Activated CD8-positive, alpha-beta T cell treated with anti-CD3 and anti-CD28 coated beads, Interleukin-2, amount 10 ng/mL, durations not matched to agents 7 days and 5 days (primary cell): ENCODE measurements around the gene PPP1R12C. TPM values are rescaled to one million over a fixed set of nuclear protein-coding genes. Genes with fewer than 3 reads are reported as not detected.

Experiments
- ATAC-seq: fragments of 150-1000 bp; cut with Tn5 transposase; one replicate; pipeline ENCODE4 v1.10.0; 2021; ENCODE audit warnings: moderate library complexity
- CTCF ChIA-PET: fragments of 350-600 bp; sonication (Branson Sonifier 250); formaldehyde crosslinking; loops from one replicate; lab custom pipeline; 2021; ENCODE audit warnings: antibody characterized with exemption; lab: Charles Lee
- POLR2A ChIA-PET: fragments of 350-600 bp; sonication (Branson Sonifier 250); formaldehyde crosslinking; loops from one replicate; lab custom pipeline; 2021; ENCODE audit warnings: antibody characterized with exemption; lab: Charles Lee
- DNase-seq: peaks from one replicate; pipeline ENCODE4 v3.0.0-alpha.2; 2020
- H3K27ac Mint-ChIP-seq: one replicate; pipeline ENCODE4 v1.8.0; 2021; ENCODE audit warnings: mild to moderate bottlenecking, mixed read lengths
- H3K27me3 Mint-ChIP-seq: one replicate; pipeline ENCODE4 v1.8.0; 2021; ENCODE audit warnings: low read depth, mixed read lengths
- H3K36me3 Mint-ChIP-seq: one replicate; pipeline ENCODE4 v1.8.0; 2021; ENCODE audit warnings: low read depth, mixed read lengths
- H3K4me1 Mint-ChIP-seq: one replicate; pipeline ENCODE4 v1.8.0; 2021; ENCODE audit warnings: low read depth, mixed read lengths
- H3K4me3 Mint-ChIP-seq: one replicate; pipeline ENCODE4 v1.8.0; 2021; ENCODE audit warnings: mild to moderate bottlenecking, mixed read lengths
- H3K9me3 Mint-ChIP-seq: one replicate; pipeline ENCODE4 v1.8.0; 2022; ENCODE audit warnings: mixed read lengths; ENCODE audit not compliant: insufficient read depth
- total RNA-seq, 2 experiments: library from RNA; stranded (reverse); gene quantifications; one replicate each; pipeline ENCODE4 v1.2.3, GENCODE V29; 2021

PPP1R12C gene
- total RNA-seq, 2 experiments from 2014 or later: 137 to 142 TPM

- ATAC-seq: no peak
- no peaks in the 10 kb centered on the region for H3K9me3 Mint-ChIP-seq
- H3K36me3 Mint-ChIP-seq: no peaks in the 10 kb centered on the region
- CTCF ChIA-PET: interaction anchor here (1.1 kb wide), 1 partner anchor 9 kb away, joined by 4 read pairs; no protein-coding TSS in a partner anchor
- no peak for DNase-seq
- POLR2A ChIA-PET: no interaction called here
- no peak overlapping the region for H3K27ac Mint-ChIP-seq
- H3K27me3 Mint-ChIP-seq: peaks cover 45% of the 10 kb centered on the region
- no peak overlapping the region for H3K4me3 Mint-ChIP-seq
- peaks cover 7% of the 10 kb centered on the region for H3K4me1 Mint-ChIP-seq
Measured at GRCh38 chr19:55145232-55145631, 27.8 kb upstream of the PPP1R12C start.

GRCh38 chr19:55141696-55142095, 24.3 kb upstream of the PPP1R12C start:
- Mint-ChIP-seq H3K27ac (no peak overlapping the region), H3K27me3 (peaks cover 20% of the 10 kb centered on the region), H3K4me1 (peaks cover 7% of the 10 kb centered on the region), H3K36me3 (no peaks in the 10 kb centered on the region), H3K4me3 (no peak overlapping the region), H3K9me3 (no peaks in the 10 kb centered on the region)
- CTCF ChIA-PET: interaction anchor here (0.6 to 4.8 kb wide), 15 partner anchors 10 to 489 kb away, joined by 3 to 38 read pairs (median 3); partner anchors contain the start of genes PPP1R12C and TMEM238
- ATAC-seq: no peak
- DNase-seq: no peak
- POLR2A ChIA-PET: no interaction called here

- ATAC-seq: no peak
- POLR2A ChIA-PET: no interaction called here
- no peak overlapping the region for H3K27ac Mint-ChIP-seq
Measured at GRCh38 chr19:55137915-55138314, 20.5 kb upstream of the PPP1R12C start.

GRCh38 chr19:55136399-55137102, 19.1 kb upstream of the PPP1R12C start:
- Mint-ChIP-seq H3K27me3 (peaks cover 10% of the 10 kb centered on the region), H3K9me3 (no peaks in the 10 kb centered on the region)

More at GRCh38 chr19:55137915-55138314, 20.5 kb upstream of the PPP1R12C start:
- Mint-ChIP-seq H3K27me3 (peaks cover 6% of the 10 kb centered on the region), H3K36me3 (no peaks in the 10 kb centered on the region), H3K4me3 (no peak overlapping the region), H3K4me1 (peaks cover 2% of the 10 kb centered on the region), H3K9me3 (no peaks in the 10 kb centered on the region)
- DNase-seq: no peak
- CTCF ChIA-PET: no interaction called here

GRCh38 chr19:55134736-55135135, 17.3 kb upstream of the PPP1R12C start:
- H3K4me3 Mint-ChIP-seq: no peak overlapping the region
- no peak overlapping the region for H3K27ac Mint-ChIP-seq
- H3K36me3 Mint-ChIP-seq: no peaks in the 10 kb centered on the region
- DNase-seq (no peak), ATAC-seq (no peak)
- H3K4me1 Mint-ChIP-seq: no peaks in the 10 kb centered on the region
- H3K27me3 Mint-ChIP-seq: peaks cover 15% of the 10 kb centered on the region
- CTCF ChIA-PET: no interaction called here
- POLR2A ChIA-PET: no interaction called here
- H3K9me3 Mint-ChIP-seq: no peaks in the 10 kb centered on the region

More at GRCh38 chr19:55136399-55137102, 19.1 kb upstream of the PPP1R12C start:
- Mint-ChIP-seq H3K4me1 (no peaks in the 10 kb centered on the region), H3K27ac (no peak overlapping the region), H3K4me3 (no peak overlapping the region), H3K36me3 (no peaks in the 10 kb centered on the region)
- no peak for ATAC-seq
- POLR2A ChIA-PET: no interaction called here
- CTCF ChIA-PET: interaction anchor here (0.8 to 1.2 kb wide), 4 partner anchors 9 to 368 kb away, joined by 3 to 5 read pairs (median 4); no protein-coding TSS in a partner anchor
- no peak for DNase-seq

- Mint-ChIP-seq H3K4me3 (no peak overlapping the region), H3K4me1 (no peaks in the 10 kb centered on the region), H3K9me3 (no peaks in the 10 kb centered on the region), H3K27me3 (peaks cover 15% of the 10 kb centered on the region), H3K27ac (no peak overlapping the region), H3K36me3 (no peaks in the 10 kb centered on the region)
- CTCF ChIA-PET: interaction anchor here (1.0 kb wide), 1 partner anchor 45 kb away, joined by 3 read pairs; no protein-coding TSS in a partner anchor
- POLR2A ChIA-PET: no interaction called here
- ATAC-seq: no peak
- no peak for DNase-seq
Measured at GRCh38 chr19:55133639-55134444, 16.4 kb upstream of the PPP1R12C start.

GRCh38 chr19:55132453-55133129, 15.2 kb upstream of the PPP1R12C start:
- H3K36me3 Mint-ChIP-seq: no peaks in the 10 kb centered on the region
- POLR2A ChIA-PET: no interaction called here

GRCh38 chr19:55131421-55131820, 14.0 kb upstream of the PPP1R12C start:
- ChIA-PET POLR2A (no interaction called here), CTCF (interaction anchor here (1.7 kb wide), 1 partner anchor 250 kb away, joined by 8 read pairs; no protein-coding TSS in a partner anchor)
- no peaks in the 10 kb centered on the region for H3K36me3 Mint-ChIP-seq
- DNase-seq: no peak
- H3K27me3 Mint-ChIP-seq: peaks cover 18% of the 10 kb centered on the region
- no peaks in the 10 kb centered on the region for H3K4me1 Mint-ChIP-seq
- no peak overlapping the region for H3K27ac Mint-ChIP-seq
- no peak for ATAC-seq
- no peaks in the 10 kb centered on the region for H3K9me3 Mint-ChIP-seq
- no peak overlapping the region for H3K4me3 Mint-ChIP-seq

More at GRCh38 chr19:55132453-55133129, 15.2 kb upstream of the PPP1R12C start:
- H3K27me3 Mint-ChIP-seq: peaks cover 15% of the 10 kb centered on the region
- no peak for DNase-seq
- CTCF ChIA-PET: interaction anchor here (1.0 to 1.7 kb wide), 2 partner anchors 43 to 251 kb away, joined by 3 to 8 read pairs; no protein-coding TSS in a partner anchor
- H3K27ac Mint-ChIP-seq: no peak overlapping the region
- ATAC-seq: no peak
- H3K4me1 Mint-ChIP-seq: no peaks in the 10 kb centered on the region
- no peaks in the 10 kb centered on the region for H3K9me3 Mint-ChIP-seq
- no peak overlapping the region for H3K4me3 Mint-ChIP-seq

- ATAC-seq (no peak), DNase-seq (peak; percentile 34)
- CTCF ChIA-PET: interaction anchor here (0.9 kb wide), 1 partner anchor 514 kb away, joined by 3 read pairs; no protein-coding TSS in a partner anchor
- H3K9me3 Mint-ChIP-seq: no peaks in the 10 kb centered on the region
- peaks cover 39% of the 10 kb centered on the region for H3K4me1 Mint-ChIP-seq
- POLR2A ChIA-PET: interaction anchor here (1.7 kb wide), 1 partner anchor 56 kb away, joined by 6 read pairs; the partner anchor contains the start of gene RDH13
- H3K27me3 Mint-ChIP-seq: peaks cover 22% of the 10 kb centered on the region
- peak overlapping the region; percentile 5 for H3K27ac Mint-ChIP-seq
- H3K4me3 Mint-ChIP-seq: peak overlapping the region; percentile 97
- H3K36me3 Mint-ChIP-seq: peaks cover 16% of the 10 kb centered on the region
Measured at GRCh38 chr19:55119053-55119452, 1.6 kb upstream of the PPP1R12C start.

- no peak for ATAC-seq
- peaks cover 39% of the 10 kb centered on the region for H3K4me1 Mint-ChIP-seq
- peak overlapping the region; percentile 91 for H3K27ac Mint-ChIP-seq
- peak; percentile 49 for DNase-seq
- H3K9me3 Mint-ChIP-seq: no peaks in the 10 kb centered on the region
- ChIA-PET POLR2A (interaction anchor here (0.8 to 1.7 kb wide), 2 partner anchors 38 to 56 kb away, joined by 4 to 6 read pairs; partner anchors contain the start of gene RDH13), CTCF (interaction anchor here (0.9 to 1.1 kb wide), 4 partner anchors 23 to 515 kb away, joined by 3 to 6 read pairs (median 3); no protein-coding TSS in a partner anchor)
- H3K36me3 Mint-ChIP-seq: peaks cover 16% of the 10 kb centered on the region
- H3K27me3 Mint-ChIP-seq: peaks cover 16% of the 10 kb centered on the region
- H3K4me3 Mint-ChIP-seq: peak overlapping the region; percentile 97
Measured at GRCh38 chr19:55118401-55118991, 1.1 kb upstream of the PPP1R12C start.
